ENCODE measurements around the gene MRPS6. TPM values are rescaled to one million over a fixed set of nuclear protein-coding genes. Genes with fewer than 3 reads are reported as not detected.

MRPS6 gene
- total and polyA plus RNA-seq, 2 of the 13 experiments (the other 11 are each of a cell fraction or from before 2014, with no cell fraction given) = 14.2 to 26.9 TPM

DNA sequence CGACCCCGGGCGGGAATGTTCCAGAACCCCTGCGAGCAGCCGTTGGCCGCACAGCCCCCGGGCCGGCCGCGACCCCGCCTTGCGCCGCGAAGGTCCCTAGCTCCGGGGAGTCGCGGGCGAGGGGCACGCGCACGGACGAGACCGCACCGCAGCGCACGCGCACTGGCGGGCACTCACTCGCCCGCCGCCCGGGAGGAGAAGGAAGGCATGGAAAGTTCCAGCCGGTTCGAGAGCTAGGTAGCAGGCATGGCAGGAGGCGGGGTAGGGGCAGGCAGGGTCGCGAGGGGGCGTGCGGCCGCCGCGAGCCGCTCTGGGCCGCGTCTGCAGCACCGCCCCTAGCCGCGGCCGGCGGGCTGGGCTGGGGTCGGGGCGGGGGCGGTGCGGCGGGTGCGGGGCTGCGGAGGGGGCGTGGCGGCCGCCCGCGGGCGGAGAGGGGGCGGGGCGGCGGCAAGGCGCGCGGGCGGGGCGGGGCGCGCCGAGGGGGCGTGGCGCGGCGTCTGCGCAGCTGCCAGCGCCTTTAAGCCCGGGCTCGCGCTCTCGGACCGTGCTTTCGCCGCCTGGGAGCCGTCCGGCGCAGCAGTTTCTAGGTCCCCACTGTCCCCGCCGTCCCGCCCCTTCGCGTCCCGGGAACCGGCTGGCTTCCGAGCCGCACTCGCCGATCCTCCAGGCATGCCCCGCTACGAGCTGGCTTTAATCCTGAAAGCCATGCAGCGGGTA is at the start of gene MRPS6, which contains the start of gene SLC5A3 (continued):
- TF ChIP-seq, protein P1, sequence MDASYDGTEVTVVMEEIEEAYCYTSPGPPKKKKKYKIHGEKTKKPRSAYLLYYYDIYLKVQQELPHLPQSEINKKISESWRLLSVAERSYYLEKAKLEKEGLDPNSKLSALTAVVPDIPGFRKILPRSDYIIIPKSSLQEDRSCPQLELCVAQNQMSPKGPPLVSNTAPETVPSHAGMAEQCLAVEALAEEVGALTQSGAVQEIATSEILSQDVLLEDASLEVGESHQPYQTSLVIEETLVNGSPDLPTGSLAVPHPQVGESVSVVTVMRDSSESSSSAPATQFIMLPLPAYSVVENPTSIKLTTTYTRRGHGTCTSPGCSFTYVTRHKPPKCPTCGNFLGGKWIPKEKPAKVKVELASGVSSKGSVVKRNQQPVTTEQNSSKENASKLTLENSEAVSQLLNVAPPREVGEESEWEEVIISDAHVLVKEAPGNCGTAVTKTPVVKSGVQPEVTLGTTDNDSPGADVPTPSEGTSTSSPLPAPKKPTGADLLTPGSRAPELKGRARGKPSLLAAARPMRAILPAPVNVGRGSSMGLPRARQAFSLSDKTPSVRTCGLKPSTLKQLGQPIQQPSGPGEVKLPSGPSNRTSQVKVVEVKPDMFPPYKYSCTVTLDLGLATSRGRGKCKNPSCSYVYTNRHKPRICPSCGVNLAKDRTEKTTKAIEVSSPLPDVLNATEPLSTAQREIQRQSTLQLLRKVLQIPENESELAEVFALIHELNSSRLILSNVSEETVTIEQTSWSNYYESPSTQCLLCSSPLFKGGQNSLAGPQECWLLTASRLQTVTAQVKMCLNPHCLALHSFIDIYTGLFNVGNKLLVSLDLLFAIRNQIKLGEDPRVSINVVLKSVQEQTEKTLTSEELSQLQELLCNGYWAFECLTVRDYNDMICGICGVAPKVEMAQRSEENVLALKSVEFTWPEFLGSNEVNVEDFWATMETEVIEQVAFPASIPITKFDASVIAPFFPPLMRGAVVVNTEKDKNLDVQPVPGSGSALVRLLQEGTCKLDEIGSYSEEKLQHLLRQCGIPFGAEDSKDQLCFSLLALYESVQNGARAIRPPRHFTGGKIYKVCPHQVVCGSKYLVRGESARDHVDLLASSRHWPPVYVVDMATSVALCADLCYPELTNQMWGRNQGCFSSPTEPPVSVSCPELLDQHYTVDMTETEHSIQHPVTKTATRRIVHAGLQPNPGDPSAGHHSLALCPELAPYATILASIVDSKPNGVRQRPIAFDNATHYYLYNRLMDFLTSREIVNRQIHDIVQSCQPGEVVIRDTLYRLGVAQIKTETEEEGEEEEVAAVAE (CRISPR knock-in tag; IDR thresholded peaks at IDR 0.05; ENCODE audit: borderline replicate concordance) = no peak
- TF ChIP-seq ZNF253 (CRISPR knock-in tag; IDR thresholded peaks at IDR 0.05; ENCODE audit: borderline replicate concordance) (no peak), ZNF24 (IDR thresholded peaks at IDR 0.05) (no peak), CEBPG (CRISPR knock-in tag; IDR thresholded peaks at IDR 0.05) (no peak), ZNF572 (CRISPR knock-in tag; IDR thresholded peaks at IDR 0.05) (no peak), SOX5 (CRISPR knock-in tag; IDR thresholded peaks at IDR 0.05; ENCODE audit: borderline replicate concordance) (no peak), ZNF772 (CRISPR knock-in tag; IDR thresholded peaks at IDR 0.05) (peak; percentile 68; the same call in 1 of the 2 replicates), MYNN (CRISPR knock-in tag; IDR thresholded peaks at IDR 0.05; ENCODE audit: low read depth) (no peak), ZNF768 (CRISPR knock-in tag; IDR thresholded peaks at IDR 0.05) (no peak), DPF2 (CRISPR knock-in tag; IDR thresholded peaks at IDR 0.05; ENCODE audit: borderline replicate concordance, low read depth) (no peak), ZFP62 (CRISPR knock-in tag; IDR thresholded peaks at IDR 0.05) (no peak), ZNF225 (CRISPR knock-in tag; IDR thresholded peaks at IDR 0.05) (no peak), ZMYM4 (CRISPR knock-in tag; IDR thresholded peaks at IDR 0.05) (peak; percentile 46), TMF1 (CRISPR knock-in tag; IDR thresholded peaks at IDR 0.05; ENCODE audit: low read depth) (no peak), ZNF510 (CRISPR knock-in tag; IDR thresholded peaks at IDR 0.05; ENCODE audit: low read depth) (no peak)
- TF ChIP-seq, protein P2, sequence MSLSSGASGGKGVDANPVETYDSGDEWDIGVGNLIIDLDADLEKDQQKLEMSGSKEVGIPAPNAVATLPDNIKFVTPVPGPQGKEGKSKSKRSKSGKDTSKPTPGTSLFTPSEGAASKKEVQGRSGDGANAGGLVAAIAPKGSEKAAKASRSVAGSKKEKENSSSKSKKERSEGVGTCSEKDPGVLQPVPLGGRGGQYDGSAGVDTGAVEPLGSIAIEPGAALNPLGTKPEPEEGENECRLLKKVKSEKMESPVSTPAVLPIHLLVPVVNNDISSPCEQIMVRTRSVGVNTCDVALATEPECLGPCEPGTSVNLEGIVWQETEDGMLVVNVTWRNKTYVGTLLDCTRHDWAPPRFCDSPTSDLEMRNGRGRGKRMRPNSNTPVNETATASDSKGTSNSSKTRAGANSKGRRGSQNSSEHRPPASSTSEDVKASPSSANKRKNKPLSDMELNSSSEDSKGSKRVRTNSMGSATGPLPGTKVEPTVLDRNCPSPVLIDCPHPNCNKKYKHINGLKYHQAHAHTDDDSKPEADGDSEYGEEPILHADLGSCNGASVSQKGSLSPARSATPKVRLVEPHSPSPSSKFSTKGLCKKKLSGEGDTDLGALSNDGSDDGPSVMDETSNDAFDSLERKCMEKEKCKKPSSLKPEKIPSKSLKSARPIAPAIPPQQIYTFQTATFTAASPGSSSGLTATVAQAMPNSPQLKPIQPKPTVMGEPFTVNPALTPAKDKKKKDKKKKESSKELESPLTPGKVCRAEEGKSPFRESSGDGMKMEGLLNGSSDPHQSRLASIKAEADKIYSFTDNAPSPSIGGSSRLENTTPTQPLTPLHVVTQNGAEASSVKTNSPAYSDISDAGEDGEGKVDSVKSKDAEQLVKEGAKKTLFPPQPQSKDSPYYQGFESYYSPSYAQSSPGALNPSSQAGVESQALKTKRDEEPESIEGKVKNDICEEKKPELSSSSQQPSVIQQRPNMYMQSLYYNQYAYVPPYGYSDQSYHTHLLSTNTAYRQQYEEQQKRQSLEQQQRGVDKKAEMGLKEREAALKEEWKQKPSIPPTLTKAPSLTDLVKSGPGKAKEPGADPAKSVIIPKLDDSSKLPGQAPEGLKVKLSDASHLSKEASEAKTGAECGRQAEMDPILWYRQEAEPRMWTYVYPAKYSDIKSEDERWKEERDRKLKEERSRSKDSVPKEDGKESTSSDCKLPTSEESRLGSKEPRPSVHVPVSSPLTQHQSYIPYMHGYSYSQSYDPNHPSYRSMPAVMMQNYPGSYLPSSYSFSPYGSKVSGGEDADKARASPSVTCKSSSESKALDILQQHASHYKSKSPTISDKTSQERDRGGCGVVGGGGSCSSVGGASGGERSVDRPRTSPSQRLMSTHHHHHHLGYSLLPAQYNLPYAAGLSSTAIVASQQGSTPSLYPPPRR (CRISPR knock-in tag; IDR thresholded peaks at IDR 0.05; ENCODE audit: borderline replicate concordance) = no peak
- TF ChIP-seq, protein P3, sequence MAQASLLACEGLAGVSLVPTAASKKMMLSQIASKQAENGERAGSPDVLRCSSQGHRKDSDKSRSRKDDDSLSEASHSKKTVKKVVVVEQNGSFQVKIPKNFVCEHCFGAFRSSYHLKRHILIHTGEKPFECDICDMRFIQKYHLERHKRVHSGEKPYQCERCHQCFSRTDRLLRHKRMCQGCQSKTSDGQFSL (CRISPR knock-in tag; IDR thresholded peaks at IDR 0.05) = no peak

Measured in HepG2 (cell line).